B cell (primary cell): ENCODE data around the gene DNAAF8. TPM values are rescaled to one million over a fixed set of nuclear protein-coding genes. Genes with fewer than 3 reads are reported as not detected.

Experiments used
- ATAC-seq: fragments of 200-7000 bp; cut with Tn5 transposase; one replicate; pipeline ENCODE4 v1.10.0; 2021; ENCODE audit warnings: low read depth, mild to moderate bottlenecking, moderate number of reproducible peaks, moderate library complexity
- CTCF ChIA-PET: fragments of 350-600 bp; sonication (Branson Sonifier 250); formaldehyde crosslinking; loops from one replicate; lab custom pipeline; 2021; ENCODE audit warnings: antibody characterized with exemption, inconsistent platforms; lab: Charles Lee
- POLR2A ChIA-PET: fragments of 350-600 bp; sonication (Branson Sonifier 250); formaldehyde crosslinking; loops from one replicate; lab custom pipeline; 2021; ENCODE audit warnings: antibody characterized with exemption; lab: Charles Lee
- DNase-seq: peaks from one replicate; pipeline ENCODE4 v3.0.0; 2013
- H2AFZ ChIP-seq: 2 replicates; pipeline ENCODE4 v1.6.1; 2012; ENCODE audit warnings: mild to moderate bottlenecking, low read depth, low read length; ENCODE audit not compliant: insufficient read depth, poor library complexity, severe bottlenecking
- H3K27ac ChIP-seq, 2 donors: 1 replicate in 1 of 2; 2 replicates in 1 of 2; pipeline ENCODE4 v1.5.1; 2012 to 2013; ENCODE audit warnings: low read length in 2 of 2, mild to moderate bottlenecking in 2 of 2, moderate library complexity in 1 of 2
- H3K27me3 ChIP-seq, 4 experiments: fragments of 200-600 bp in 1 of 4; sonication (generic) in 1 of 4; replicated peaks in 1 of 4; 1 replicate in 2 of 4; 2 replicates in 2 of 4; pipeline versions ENCODE4 v1.6.1 to v1.7.0; 2013 to 2016; ENCODE audit warnings: low read length in 3 of 4, mild to moderate bottlenecking in 2 of 4, mixed read lengths in 1 of 4, moderate library complexity in 1 of 4; ENCODE audit not compliant: insufficient read depth in 4 of 4, control insufficient read depth in 3 of 4; ENCODE audit errors: control extremely low read depth in 1 of 4
- H3K36me3 ChIP-seq, 2 experiments: replicated peaks in 1 of 2; 1 replicate in 1 of 2; 2 replicates in 1 of 2; pipeline versions ENCODE4 v1.6.1 to v1.7.1; 2013; ENCODE audit warnings: low read length in 1 of 2; ENCODE audit not compliant: insufficient read depth in 2 of 2, control insufficient read depth in 1 of 2; ENCODE audit errors: control extremely low read depth in 1 of 2, extremely low read depth in 1 of 2
- H3K4me1 ChIP-seq, 2 donors: fragments of 200-600 bp in 1 of 2; sonication (generic) in 1 of 2; 1 replicate in 1 of 2; 2 replicates in 1 of 2; pipeline versions ENCODE4 v1.5.1 to v1.6.1; 2013 to 2017; ENCODE audit warnings: low read length in 2 of 2; ENCODE audit not compliant: control insufficient read depth in 2 of 2, insufficient read depth in 2 of 2
- H3K4me2 ChIP-seq: replicated peaks from 2 replicates; pipeline ENCODE3; 2012; ENCODE audit warnings: mild to moderate bottlenecking, low read depth, low read length; ENCODE audit not compliant: poor library complexity, severe bottlenecking
- H3K4me3 ChIP-seq, 5 experiments: fragments of 200-600 bp in 1 of 5; sonication (generic) in 1 of 5; 1 replicate in 3 of 5; 2 replicates in 2 of 5; pipeline versions ENCODE4 v1.5.1 to v1.7.0; 2011 to 2016; ENCODE audit warnings: low read length in 4 of 5, mild to moderate bottlenecking in 4 of 5, low read depth in 2 of 5, control low read depth in 1 of 5, moderate library complexity in 1 of 5; ENCODE audit not compliant: insufficient read depth in 1 of 5; ENCODE audit errors: control extremely low read depth in 1 of 5, extremely low read depth in 1 of 5
- H3K79me2 ChIP-seq: fragments of 200-600 bp; sonication (generic); one replicate; pipeline ENCODE4 v1.6.0; 2016; ENCODE audit warnings: low read length; ENCODE audit not compliant: control insufficient read depth, insufficient read depth
- H3K9ac ChIP-seq: fragments of 200-600 bp; sonication (generic); 2 replicates; pipeline ENCODE4 v1.6.1; 2017; ENCODE audit warnings: mild to moderate bottlenecking, low read length, moderate library complexity
- H3K9me3 ChIP-seq, 3 donors: one replicate each; pipeline versions ENCODE4 v1.6.1 to v1.7.1; 2013; ENCODE audit warnings: low read length in 2 of 3; ENCODE audit not compliant: control insufficient read depth in 2 of 3, insufficient read depth in 1 of 3; ENCODE audit errors: control extremely low read depth in 1 of 3
- H4K20me1 ChIP-seq: 2 replicates; pipeline ENCODE4 v1.6.0; 2012; ENCODE audit warnings: mild to moderate bottlenecking, low read length; ENCODE audit not compliant: insufficient read depth, control insufficient read depth, poor library complexity, severe bottlenecking
- H3K27ac Mint-ChIP-seq: one replicate; pipeline ENCODE4 v1.8.0; 2021; ENCODE audit warnings: mixed read lengths
- H3K27me3 Mint-ChIP-seq: one replicate; pipeline ENCODE4 v1.8.0; 2021; ENCODE audit warnings: mixed read lengths
- H3K4me1 Mint-ChIP-seq: one replicate; pipeline ENCODE4 v1.8.0; 2021; ENCODE audit warnings: mixed read lengths
- H3K4me3 Mint-ChIP-seq: one replicate; pipeline ENCODE4 v1.8.0; 2021; ENCODE audit warnings: mixed read lengths
- H3K9me3 Mint-ChIP-seq: one replicate; pipeline ENCODE4 v1.8.0; 2022; ENCODE audit warnings: mixed read lengths; ENCODE audit not compliant: insufficient read depth
- CTCF ChIP-seq: fragments of 200-600 bp; IDR thresholded peaks from one replicate; pipeline ENCODE4 v1.8.0; 2022; ENCODE audit warnings: antibody characterized with exemption, mild to moderate bottlenecking
- EZH2 ChIP-seq: IDR thresholded peaks from 2 replicates; pipeline ENCODE4 v1.6.1; 2012; ENCODE audit warnings: borderline replicate concordance, low read depth, mild to moderate bottlenecking, moderate library complexity, low read length; ENCODE audit not compliant: insufficient read depth, poor library complexity, severe bottlenecking
- WGBS: methylation state at CpG from one replicate; pipeline ENCODE4 v1.1.5; 2013; ENCODE audit warnings: missing lambda C conversion rate; ENCODE audit not compliant: insufficient coverage; 5-methylcytosine and 5-hydroxymethylcytosine counted together
- intact Hi-C: fragments of 100-400 bp; cut with micrococcal nuclease; formaldehyde crosslinking; loops from one replicate; pipeline ENCODE4 v1.10.0; 2022
- polyA plus RNA-seq: library from polyadenylated mRNA; depleted of rRNA; stranded (reverse); fragments of >200 nt; gene quantifications from 2 replicates; pipeline ENCODE4 v1.2.3, GENCODE V29; 2012
- total RNA-seq, 2 donors: library from RNA; stranded (reverse); fragments of 120-200 nt in 1 of 2; gene quantifications; 1 replicate in 1 of 2; 2 replicates in 1 of 2; pipeline versions ENCODE4 v1.2.3 to v1.2.4, GENCODE V29; 2013 to 2022

DNAAF8 gene
- total and polyA plus RNA-seq, 2 donors (not counting 1 experiment from before 2014, with no cell fraction given), result 0.09 to 0.44 TPM

GRCh38 chr16:4734730-4735535 is 596 bp downstream of the DNAAF8 start:
- Histone ChIP-seq H3K9ac (peak overlapping the region; percentile 89), H4K20me1 (no peaks in the 10 kb centered on the region), H3K4me2 (peak overlapping the region; percentile 100), H3K27ac (peak overlapping the region; percentile 35 to 89), H2AFZ (peak overlapping the region; percentile 94), H3K9me3 (no peaks in the 10 kb centered on the region), H3K36me3 (peaks cover 0 to 2% of the 10 kb centered on the region in 2 experiments), H3K4me3 (peak overlapping the region; percentile 79 to 98 (median 91)), H3K27me3 (no peaks in the 10 kb centered on the region), H3K79me2 (peaks cover 24% of the 10 kb centered on the region), H3K4me1 (peaks cover 10 to 13% of the 10 kb centered on the region in 2 donors)
- ChIA-PET CTCF (interaction anchor here (1.0 to 1.6 kb wide), 7 partner anchors 32 to 363 kb away, joined by 3 to 13 read pairs (median 4); partner anchors contain the start of genes EEF2KMT, MGRN1, ROGDI and UBALD1), POLR2A (interaction anchor here (0.5 to 3.0 kb wide), 11 partner anchors 17 to 1824 kb away, joined by 3 to 20 read pairs (median 4); partner anchors contain the start of genes NAGPA, NUDT16L1, ROGDI and ZNF500)
- Mint-ChIP-seq H3K9me3 (no peaks in the 10 kb centered on the region), H3K4me3 (peak overlapping the region; percentile 90), H3K27me3 (no peaks in the 10 kb centered on the region), H3K4me1 (peaks cover 17% of the 10 kb centered on the region), H3K27ac (peak overlapping the region; percentile 89)
- no peak for TF ChIP-seq EZH2
- no peak for TF ChIP-seq CTCF
- WGBS, result 5% methylated on average over 35 of the region's 38 CpGs
- ATAC-seq, result peak; percentile 77
- intact Hi-C loops, result loop anchor here (1.0 to 2.0 kb wide), 6 partner anchors 32 to 462 kb away; partner anchors contain the start of genes MGRN1, ROGDI, TFAP4 and ZNF500
- DNase-seq, result peak; percentile 92

- Mint-ChIP-seq H3K27ac (no peak overlapping the region), H3K9me3 (no peaks in the 10 kb centered on the region), H3K27me3 (no peaks in the 10 kb centered on the region), H3K4me1 (peaks cover 17% of the 10 kb centered on the region), H3K4me3 (no peak overlapping the region)
- Histone ChIP-seq H3K79me2 (peaks cover 23% of the 10 kb centered on the region), H3K36me3 (no peaks in the 10 kb centered on the region), H4K20me1 (no peaks in the 10 kb centered on the region), H2AFZ (no peak overlapping the region), H3K4me3 (no peak overlapping the region), H3K4me2 (no peak overlapping the region), H3K9me3 (no peaks in the 10 kb centered on the region), H3K27me3 (no peaks in the 10 kb centered on the region), H3K27ac (no peak overlapping the region), H3K4me1 (peaks cover 10 to 13% of the 10 kb centered on the region in 2 donors), H3K9ac (no peak overlapping the region)
- ATAC-seq, result no peak
- WGBS, result 98% methylated on average over 4 of the region's 4 CpGs
- intact Hi-C loops, result no loop called here
- CTCF ChIA-PET, result no interaction called here
- POLR2A ChIA-PET, result no interaction called here
- DNase-seq, result no peak
- no peak for TF ChIP-seq CTCF
- no peak for TF ChIP-seq EZH2
Measured at GRCh38 chr16:4736546-4736945, 2.2 kb downstream of the DNAAF8 start.
